NCI-H1092 treated with DMSO at 0.1 percent for 48 hours (cell line): Measurements from ENCODE around the gene AIMP1.
"Not testable (repeated sequence)": the region's sequence is repeated elsewhere in the genome, so short reads cannot be mapped to it uniquely, and the experiment has no call there.

ENCODE experiments used
- DNase-seq: peaks from one replicate; lab custom pipeline; 2025; lab: John Stamatoyannopoulos, UW

The AIMP1 gene

DNA sequence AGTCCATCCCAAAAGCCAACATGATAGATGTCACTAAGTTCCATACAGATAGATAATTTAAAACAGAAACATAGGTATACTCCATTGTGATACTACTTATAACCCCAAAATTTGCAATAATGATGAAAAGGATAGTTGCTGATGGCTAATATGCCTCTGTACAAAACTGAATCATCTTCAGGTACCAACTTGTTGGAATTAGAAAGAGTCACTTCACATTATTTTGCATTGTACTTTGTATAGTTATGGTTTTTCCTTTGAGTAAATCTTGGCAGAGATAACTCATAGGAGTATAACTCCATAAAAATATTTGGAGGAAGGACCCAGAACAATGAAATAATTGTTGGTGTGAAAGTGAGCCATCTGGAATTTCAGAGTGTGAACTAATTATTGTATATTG lies 34.7 kb downstream of the AIMP1 start:
- no peak for DNase-seq

DNA sequence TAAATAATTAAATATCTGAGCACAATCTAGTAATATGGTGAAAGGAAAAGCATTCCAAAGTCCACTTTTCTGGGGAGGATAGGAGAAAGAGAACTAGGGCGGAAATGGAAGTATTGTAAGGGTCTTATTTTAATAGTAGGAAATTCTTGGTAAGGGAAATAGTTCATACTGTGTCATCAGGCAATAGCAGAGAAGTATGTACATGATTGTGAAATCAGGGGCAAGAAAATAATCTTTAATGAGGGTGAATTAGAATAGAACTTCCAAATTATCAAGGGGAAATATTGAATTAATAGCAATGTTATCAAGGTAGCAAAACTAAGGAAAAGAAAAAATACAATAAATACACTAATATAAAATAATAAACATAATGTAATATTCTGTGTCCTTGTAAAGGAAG lies 37.4 kb downstream of the AIMP1 start:
- DNase-seq = no peak

DNA sequence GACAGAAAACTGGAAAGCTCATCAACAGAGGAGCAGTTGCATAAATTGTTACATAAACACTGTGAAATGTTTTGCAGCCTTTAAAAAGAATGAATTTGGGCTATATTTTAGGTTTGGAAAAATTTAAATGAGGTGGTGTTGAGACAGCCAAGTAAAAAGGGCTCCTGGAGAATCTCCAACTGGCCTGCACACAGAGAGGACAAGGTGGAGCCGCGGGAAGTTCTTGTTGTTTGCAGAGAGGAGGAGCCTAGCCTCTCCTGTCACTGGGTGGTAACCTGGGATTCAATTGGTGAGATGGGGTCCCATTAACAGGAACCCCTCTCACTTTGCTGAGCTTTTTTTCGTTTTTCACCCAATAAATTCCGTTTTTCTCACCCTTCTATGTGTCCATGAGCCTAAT lies 38.8 kb downstream of the AIMP1 start:
- no peak for DNase-seq

DNA sequence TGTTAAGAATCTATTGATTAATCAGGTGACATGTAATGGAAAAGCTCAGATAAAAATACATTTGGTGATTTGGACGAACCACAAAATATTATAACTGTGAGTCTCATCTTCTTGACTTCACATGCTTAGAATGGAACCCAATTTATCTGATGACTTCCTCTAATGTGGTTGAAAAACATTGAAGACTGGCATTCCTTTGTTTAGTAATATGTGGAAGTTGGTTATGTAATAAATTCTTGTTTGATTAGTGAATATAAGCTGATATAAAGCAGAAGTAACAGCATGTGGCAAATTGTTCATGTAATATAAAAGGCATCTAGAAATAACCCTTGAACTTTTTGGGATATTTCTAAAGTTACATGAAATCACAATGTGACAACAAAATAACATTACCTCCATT lies 42.5 kb downstream of the AIMP1 start:
- no peak for DNase-seq

DNA sequence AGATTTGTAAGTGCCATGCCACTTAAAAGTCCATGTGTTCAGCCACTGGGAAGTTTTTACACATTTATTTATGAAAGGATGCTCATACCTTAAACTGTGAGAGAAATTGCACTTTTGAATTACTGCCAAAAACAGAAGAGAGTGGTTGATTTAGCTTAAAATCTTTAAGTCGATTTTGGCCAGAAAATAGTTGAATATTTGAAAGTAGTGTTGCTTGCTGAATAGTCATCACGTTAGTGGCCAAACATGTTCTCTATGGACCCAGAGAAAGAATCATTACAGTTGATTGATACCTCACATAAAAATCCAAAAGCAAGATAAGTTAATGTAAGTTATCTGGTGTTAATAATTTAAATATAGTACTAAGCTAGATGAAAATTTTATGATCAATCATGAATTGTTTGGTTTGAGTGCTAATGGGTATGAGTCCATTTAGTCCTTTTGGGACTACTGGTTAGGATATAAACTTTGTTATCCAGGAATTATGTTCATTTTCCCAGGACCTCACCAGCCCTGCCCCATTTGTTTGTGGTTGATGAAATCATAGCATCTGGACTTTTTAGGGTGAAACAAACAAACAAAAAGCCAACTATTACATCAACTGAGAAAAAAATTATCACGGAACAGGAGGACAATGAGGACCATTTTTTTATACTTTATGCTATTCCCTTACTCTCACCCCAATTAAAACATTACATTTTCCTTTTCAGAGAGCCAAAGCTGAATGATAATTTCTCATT lies 45.9 kb downstream of the AIMP1 start:
- no peak for DNase-seq

DNA sequence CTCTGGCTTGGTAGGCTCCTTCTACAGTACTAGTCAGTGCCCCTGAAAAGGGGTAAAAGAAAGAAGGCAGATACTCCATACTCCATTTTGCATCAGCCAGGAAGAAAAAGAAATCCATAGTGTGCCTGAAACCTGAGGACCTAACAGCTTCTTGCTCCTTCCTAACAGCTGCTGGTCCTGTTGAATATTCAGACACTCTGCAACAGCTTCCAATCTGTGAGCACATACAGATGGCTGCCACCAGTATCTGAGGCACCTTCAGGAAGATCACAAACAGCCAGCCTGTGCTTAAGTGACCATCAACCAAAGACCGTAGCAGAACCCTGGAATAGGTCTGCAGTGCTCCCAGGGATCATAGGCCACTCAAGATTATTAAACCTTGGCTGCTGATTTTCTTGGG lies 47.9 kb downstream of the AIMP1 start:
- no peak for DNase-seq

DNA sequence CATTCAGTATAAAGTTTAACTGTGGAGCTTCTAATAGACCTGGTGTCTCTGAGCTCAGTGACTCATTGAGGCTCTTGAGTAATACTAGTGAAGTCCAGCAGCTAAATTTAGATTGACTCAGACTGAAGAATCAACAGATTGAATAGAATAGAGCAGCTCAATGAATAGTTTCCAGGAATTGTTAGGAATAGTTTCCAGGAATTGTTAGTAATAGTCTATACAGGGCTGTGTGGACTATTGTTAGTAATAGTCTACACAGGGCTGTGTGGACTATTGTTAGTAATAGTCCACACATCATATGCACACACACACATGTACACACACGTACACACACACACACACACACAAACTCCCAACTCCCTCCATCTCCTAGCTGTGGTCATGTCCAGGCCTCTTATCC lies 49.3 kb downstream of the AIMP1 start:
- no peak for DNase-seq

DNA sequence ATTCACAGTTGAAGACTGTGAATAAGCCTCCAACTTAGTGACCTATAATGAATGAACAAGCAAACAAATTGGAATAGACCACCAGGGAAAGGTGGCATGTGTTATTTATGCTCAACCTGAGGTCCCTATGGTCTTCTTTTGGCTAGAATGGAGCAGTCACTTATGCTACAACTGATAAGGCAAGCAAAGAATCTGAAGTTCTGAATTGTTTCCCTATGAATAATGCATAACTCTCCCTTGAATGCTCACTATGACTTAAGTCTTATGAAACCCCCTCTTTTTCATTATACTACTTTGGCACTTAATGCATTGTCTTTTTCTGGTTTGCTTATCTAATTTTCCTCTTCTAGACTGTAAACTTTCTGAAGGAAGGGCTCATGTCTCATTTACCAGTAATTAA lies 49.7 kb downstream of the AIMP1 start:
- DNase-seq = no peak

DNA sequence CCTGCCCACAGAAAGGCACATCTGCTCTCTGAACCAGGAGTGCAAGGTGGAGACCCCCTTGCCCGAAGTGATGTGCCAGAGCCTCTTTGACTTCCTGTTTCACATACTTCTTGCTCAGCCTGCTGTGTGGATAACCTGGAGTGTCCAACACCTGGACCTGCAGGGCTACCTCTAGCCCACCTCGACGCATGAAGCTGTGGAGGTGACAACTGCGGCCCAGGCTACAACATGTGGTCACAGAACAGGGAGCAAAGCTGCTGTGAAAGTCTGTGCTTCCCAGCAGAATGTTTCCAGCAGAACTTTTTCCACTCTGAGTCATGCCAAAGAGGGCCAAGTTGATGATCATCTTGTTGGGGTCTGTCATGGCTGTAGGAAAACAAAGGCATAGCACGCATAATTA lies 50.7 kb downstream of the AIMP1 start:
- no peak for DNase-seq

DNA sequence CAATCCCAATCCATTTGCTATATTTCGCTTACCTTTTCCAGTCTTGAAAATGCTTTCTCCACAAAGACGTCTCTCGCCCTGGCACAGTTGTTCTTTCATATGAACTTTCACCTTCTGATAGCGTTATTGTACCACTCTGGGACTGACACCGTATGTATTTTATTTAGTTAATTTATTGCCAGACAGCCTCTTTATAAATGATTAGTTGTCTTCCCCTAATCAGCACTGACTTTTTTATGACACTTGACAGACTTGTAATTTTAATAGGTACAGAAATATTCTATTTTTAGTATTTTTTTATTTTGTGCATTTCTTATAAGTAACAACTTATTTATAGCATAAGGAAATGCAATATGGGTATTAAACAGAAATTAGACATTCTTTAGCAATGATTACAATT lies 52.3 kb downstream of the AIMP1 start, which contains the start of gene GIMD1:
Gene GIMD1 (minus strand): TSS at position 101 of the 400 bp plus-strand sequence. CDS start 1,343 bp downstream, outside the sequence.
- DNase-seq = no peak

DNA sequence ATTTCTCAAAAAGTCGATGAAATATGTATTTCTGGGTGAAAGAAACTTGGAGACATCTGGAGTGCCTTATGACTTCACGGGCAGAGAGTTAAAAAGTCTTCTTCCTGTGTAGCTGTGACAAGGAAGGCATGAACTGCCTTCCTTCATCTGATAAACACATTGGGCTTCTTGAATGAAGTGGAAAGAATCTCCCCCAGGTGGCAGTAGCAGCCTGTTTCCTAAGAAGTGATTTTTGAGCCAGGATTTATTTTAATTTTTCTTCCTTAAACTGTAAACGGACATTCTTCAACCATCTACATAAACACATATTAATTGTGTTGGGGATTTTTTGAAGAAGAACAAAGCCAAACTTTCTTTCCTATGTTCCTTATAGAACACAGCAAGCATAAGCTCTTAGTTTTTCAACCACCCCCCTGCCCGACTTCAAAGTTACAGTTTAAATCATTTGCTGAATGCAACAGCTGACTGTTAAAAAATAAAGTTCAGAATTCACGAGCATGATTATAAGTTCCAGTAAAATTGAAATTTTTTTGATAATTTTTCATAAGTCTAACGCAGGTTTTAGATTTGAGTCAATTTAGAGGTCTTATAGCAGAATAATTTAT lies 53.2 kb downstream of the AIMP1 start:
- DNase-seq = peak; percentile 17

DNA sequence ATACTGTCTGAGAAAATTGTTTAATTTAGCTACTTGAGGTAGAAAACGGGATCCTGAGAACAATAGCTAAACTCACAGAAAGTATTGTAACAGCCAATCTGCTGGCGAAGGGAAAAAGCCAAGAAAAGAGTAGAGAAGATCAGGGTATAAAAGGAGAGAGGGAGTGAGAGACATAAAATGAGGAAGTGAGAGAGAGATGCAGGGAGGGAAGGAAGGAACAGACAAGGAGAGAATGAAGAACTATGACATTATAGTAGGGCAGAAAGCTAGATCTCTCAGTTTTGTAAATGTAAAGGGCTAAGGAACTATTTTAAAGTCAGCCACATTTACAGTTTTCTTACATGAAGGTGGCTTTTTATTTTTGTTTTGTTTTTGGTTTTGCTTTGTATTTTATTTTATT lies 53.9 kb downstream of the AIMP1 start:
- DNase-seq = no peak

DNA sequence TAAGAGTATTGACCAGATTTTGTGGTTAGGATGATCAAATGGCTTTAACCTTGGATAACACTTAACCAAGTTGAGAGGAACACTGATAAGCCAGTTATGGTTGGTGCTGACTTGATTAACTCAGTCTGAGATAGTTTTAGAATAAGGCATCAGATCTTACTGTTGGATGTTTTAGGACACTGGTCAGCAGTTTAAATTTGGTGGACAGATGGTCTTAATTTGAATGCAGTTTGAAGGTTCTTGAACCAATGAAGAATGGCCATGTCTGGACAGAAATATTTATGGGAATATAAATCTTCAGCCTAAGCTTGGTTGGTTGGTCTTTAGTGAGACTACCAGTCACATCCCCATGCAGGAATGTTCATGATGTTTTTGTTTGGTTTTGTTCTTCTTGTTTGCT lies 54.8 kb downstream of the AIMP1 start:
- DNase-seq = no peak

DNA sequence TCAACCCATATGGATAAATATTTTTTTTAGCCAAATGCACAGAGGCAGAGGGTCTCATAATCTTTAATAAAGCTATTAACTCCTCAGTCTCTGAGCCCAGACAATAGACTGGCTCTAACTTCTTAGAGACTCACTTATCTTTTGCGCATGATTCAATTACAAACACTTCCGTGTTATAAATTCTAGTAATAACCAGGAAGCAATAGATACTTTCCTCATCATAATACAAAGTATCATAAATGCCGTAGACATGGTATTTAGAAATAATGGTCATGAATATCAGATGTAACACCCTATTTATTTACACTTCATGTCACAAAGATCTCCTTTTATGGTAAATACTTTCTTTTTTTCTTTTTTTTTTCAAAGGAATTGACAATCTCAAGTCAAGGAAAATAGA lies 56.7 kb downstream of the AIMP1 start:
- DNase-seq = no peak

DNA sequence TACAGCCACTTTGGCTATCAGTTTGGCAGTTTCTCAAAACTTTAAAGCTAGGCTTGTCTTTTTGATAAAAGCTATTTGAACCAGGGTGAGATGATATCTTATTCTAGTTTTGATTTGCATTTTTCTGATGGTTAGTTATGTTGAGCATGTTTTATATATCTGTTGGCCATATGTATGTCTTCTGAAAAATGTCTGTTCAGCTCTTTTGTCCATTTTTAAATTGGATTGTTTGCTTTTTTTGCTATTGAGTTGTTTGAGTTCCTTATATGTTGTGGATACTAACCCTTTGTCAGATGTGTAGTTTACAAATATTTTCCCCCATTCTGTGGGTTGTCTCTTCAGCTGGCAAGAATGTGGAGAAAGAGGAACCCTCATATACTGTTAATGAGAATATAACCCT lies 63.8 kb downstream of the AIMP1 start:
- no peak for DNase-seq

DNA sequence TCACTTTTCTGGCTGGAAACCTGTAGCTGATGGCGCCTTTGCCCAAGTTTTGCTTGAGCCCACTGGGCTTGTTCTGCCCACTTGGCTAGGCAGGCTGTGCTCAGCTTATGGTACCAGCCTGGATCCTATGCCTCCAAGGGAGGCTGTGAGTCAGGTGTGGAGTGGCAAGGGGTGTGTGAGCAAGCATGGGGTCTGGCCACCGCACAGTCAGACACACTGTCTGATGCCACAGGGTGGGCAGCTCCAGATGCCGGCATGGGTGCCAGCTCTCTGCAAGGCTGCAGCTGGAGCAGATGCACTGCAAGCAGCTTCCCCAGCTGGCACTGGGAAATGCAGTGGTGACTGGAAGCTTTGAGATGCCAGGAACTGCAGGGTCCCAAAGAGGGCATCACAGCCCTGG lies 68.5 kb downstream of the AIMP1 start:
- no peak for DNase-seq

DNA sequence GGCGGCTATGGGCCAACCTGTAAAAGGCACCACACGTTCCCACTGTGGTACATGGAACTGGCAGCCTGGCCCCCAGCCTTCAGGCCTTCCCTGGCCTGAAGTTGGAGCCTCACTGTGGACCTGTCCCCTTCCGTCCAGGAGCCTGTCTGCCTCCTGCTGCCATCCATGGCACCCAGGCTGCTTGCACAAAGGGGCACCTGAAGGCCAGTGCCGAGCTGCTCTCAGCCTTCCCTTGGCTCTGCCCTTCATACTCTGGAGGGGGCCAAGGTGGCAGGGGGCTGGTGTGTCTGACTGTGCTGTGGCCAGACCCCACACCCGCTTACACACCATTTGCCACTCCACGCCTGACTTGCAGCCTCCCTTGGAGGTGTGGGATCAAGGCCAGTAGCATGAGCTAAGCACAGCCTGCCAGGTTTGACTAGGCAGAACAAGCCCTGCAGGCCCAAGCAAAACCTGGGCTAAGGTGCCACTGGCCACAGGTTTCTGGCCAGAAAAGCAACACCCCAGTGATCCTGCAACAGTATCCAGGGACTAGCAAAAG lies 69.6 kb downstream of the AIMP1 start:
- DNase-seq = no peak

DNA sequence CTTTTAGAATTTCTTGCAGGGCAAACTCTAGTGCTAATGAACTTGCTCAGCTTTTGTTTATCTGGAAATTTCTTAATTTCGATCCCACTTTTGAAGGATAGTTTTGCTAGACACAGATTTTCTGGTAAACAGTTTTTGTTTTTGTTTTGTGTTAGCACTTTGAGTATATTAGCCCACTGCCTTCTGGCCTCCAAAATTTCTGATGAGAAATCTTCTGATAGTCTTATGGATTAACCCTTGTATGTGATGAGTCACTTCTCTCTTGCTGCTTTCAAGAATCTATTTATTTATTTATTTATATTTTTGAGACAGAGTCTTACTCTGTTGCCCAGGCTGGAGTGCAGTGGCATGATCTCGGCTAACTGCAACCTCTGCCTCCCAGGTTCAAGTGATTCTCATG lies 79.2 kb downstream of the AIMP1 start:
- no peak for DNase-seq

DNA sequence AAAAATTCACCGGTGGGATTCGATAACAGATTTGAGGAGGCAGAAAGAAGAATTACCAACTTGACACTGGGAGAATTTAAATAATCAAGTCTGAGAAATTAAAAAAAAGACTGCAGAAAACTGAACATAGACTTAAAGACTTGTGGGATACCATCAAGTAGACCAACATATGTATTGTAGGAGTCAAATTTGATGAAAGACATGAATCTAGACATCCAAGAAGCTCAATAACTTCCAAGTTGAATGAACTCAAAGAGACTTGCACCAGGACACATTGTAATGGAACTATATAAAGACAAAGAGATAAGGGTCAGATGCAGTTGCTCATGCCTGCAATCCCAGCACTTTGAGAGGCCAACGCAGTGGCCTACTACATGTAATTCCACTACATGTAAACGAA lies 82.5 kb downstream of the AIMP1 start:
- DNase-seq = not testable (repeated sequence)
